Smooth muscle cell (in vitro differentiated cells): ENCODE results near the gene RTN4R. TPM values are rescaled to one million over a fixed set of nuclear protein-coding genes. Genes with fewer than 3 reads are reported as not detected.

ENCODE experiments used
- DNase-seq: peaks from one replicate; lab custom pipeline; 2025; ENCODE audit not compliant: unreplicated experiment; lab: John Stamatoyannopoulos, UW
- H2AFZ ChIP-seq: fragments of 200-600 bp; sonication (generic); 2 replicates; pipeline ENCODE4 v1.6.0; 2016; ENCODE audit warnings: antibody characterized with exemption, low read depth, mild to moderate bottlenecking
- H3F3A ChIP-seq: fragments of 200-600 bp; sonication (generic); 2 replicates; pipeline ENCODE4 v1.6.0; 2017; ENCODE audit warnings: antibody characterized with exemption, low read depth
- H3K27ac ChIP-seq: fragments of 200-600 bp; sonication (generic); 2 replicates; pipeline ENCODE4 v1.5.1; 2016; ENCODE audit warnings: low read depth, mild to moderate bottlenecking
- H3K27me3 ChIP-seq: fragments of 200-600 bp; sonication (generic); 2 replicates; pipeline ENCODE4 v1.6.1; 2016; ENCODE audit warnings: low read depth, mild to moderate bottlenecking
- H3K36me3 ChIP-seq: fragments of 200-600 bp; sonication (generic); 2 replicates; pipeline ENCODE4 v1.5.1; 2016; ENCODE audit warnings: low read depth
- H3K4me1 ChIP-seq: fragments of 200-600 bp; sonication (generic); 2 replicates; pipeline ENCODE4 v1.5.1; 2016; ENCODE audit warnings: low read depth
- H3K4me2 ChIP-seq: fragments of 200-600 bp; sonication (generic); 2 replicates; pipeline ENCODE4 v1.6.0; 2016; ENCODE audit warnings: mild to moderate bottlenecking
- H3K4me3 ChIP-seq: fragments of 200-600 bp; sonication (generic); 2 replicates; pipeline ENCODE4 v1.5.1; 2016; ENCODE audit warnings: mild to moderate bottlenecking
- H3K79me2 ChIP-seq: fragments of 200-600 bp; sonication (generic); 2 replicates; pipeline ENCODE4 v1.6.0; 2016; ENCODE audit warnings: low read depth, mild to moderate bottlenecking
- H3K9ac ChIP-seq: fragments of 200-600 bp; sonication (generic); 2 replicates; pipeline ENCODE4 v1.6.0; 2016; ENCODE audit warnings: low read depth
- H3K9me3 ChIP-seq: fragments of 200-600 bp; sonication (generic); replicated peaks from 2 replicates; pipeline ENCODE4 v1.5.1; 2016; ENCODE audit warnings: low read depth
- H4K20me1 ChIP-seq: fragments of 200-600 bp; sonication (generic); 2 replicates; pipeline ENCODE4 v1.6.0; 2016; ENCODE audit warnings: low read depth
- CTCF ChIP-seq: fragments of 200-600 bp; sonication (generic); IDR thresholded peaks from 2 replicates; pipeline ENCODE4 v1.5.1; 2017; ENCODE audit warnings: borderline replicate concordance, mild to moderate bottlenecking, antibody characterized with exemption; ENCODE audit not compliant: insufficient read depth, poor library complexity, severe bottlenecking
- WGBS: methylation state at CpG from one replicate; pipeline ENCODE4 v1.1.7; 2016; ENCODE audit warnings: low lambda C conversion rate; 5-methylcytosine and 5-hydroxymethylcytosine counted together
- polyA plus RNA-seq: library from polyadenylated mRNA; unstranded; fragments of >200 nt; fragmentation: Nextera tagmentation; extraction: Ambion mirVana; gene quantifications from 2 replicates; pipeline ENCODE4 v1.2.1, GENCODE V29; 2016
- total RNA-seq: library from RNA; depleted of rRNA; stranded (reverse); fragments of >200 nt; gene quantifications from 2 replicates; pipeline ENCODE4 v1.2.3, GENCODE V29; 2014

RTN4R gene
- total and polyA plus RNA-seq, 2 experiments from 2014 or later: 1.8 to 4.7 TPM

DNA sequence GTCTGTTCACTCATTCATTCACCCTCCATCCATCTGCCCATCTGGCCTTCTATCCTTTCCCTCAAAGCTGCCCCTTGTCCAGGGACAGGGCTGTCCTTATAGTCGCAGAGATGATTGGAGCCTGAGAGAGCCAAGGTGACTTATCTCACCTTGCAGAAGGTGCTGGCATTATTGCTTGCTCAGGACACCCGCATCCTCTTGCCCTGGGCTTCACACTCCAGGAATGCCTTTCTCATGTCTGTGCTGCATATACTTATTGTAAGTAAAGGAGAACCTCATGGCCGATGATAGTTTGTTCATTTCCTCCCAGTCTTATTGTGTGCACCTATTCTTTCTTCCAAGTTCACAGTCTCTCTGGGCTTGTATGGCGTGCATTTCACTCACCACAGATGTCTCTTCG lies 68.2 kb downstream of the RTN4R start:
- Histone ChIP-seq H4K20me1 (no peaks in the 10 kb centered on the region), H3F3A (no peaks in the 10 kb centered on the region), H3K9ac (no peak overlapping the region), H3K9me3 (no peaks in the 10 kb centered on the region), H3K4me1 (peaks cover 17% of the 10 kb centered on the region), H3K4me2 (no peak overlapping the region), H3K27ac (no peak overlapping the region), H2AFZ (no peak overlapping the region), H3K27me3 (no peaks in the 10 kb centered on the region), H3K4me3 (no peak overlapping the region), H3K36me3 (no peaks in the 10 kb centered on the region), H3K79me2 (no peaks in the 10 kb centered on the region)
- DNase-seq: no peak
- WGBS: 93% methylated on average over 5 of the region's 5 CpGs
- no peak for TF ChIP-seq CTCF

DNA sequence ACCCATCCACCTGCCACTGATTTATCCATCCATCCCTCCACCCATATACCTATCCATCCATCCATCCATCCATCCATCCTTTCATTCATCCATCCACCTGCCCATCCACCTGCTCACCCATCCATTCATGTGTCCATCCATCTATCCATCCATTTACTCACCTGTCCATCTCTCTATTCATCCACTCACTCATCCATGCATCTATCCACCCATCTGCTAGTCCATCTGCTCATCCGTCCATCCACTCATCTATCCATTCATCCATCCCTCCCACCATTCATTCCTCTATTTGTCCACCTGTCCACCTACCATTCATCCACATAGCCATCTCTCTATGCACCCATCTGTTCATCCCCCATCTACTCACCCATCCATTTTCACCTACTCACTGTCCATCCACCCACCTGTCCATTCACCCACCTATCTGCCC lies 68.7 kb downstream of the RTN4R start:
- H2AFZ ChIP-seq: no peak overlapping the region
- H3K36me3 ChIP-seq: no peaks in the 10 kb centered on the region
- H3K27ac ChIP-seq: no peak overlapping the region
- TF ChIP-seq CTCF: no peak
- WGBS: 92% methylated on average over 1 of the region's 1 CpG
- no peaks in the 10 kb centered on the region for H3K9me3 ChIP-seq
- H4K20me1 ChIP-seq: no peaks in the 10 kb centered on the region
- H3K4me1 ChIP-seq: peaks cover 12% of the 10 kb centered on the region
- no peak overlapping the region for H3K4me2 ChIP-seq
- no peak overlapping the region for H3K4me3 ChIP-seq
- H3K79me2 ChIP-seq: no peaks in the 10 kb centered on the region
- no peak overlapping the region for H3K9ac ChIP-seq
- no peaks in the 10 kb centered on the region for H3F3A ChIP-seq
- H3K27me3 ChIP-seq: no peaks in the 10 kb centered on the region
- DNase-seq: no peak

DNA sequence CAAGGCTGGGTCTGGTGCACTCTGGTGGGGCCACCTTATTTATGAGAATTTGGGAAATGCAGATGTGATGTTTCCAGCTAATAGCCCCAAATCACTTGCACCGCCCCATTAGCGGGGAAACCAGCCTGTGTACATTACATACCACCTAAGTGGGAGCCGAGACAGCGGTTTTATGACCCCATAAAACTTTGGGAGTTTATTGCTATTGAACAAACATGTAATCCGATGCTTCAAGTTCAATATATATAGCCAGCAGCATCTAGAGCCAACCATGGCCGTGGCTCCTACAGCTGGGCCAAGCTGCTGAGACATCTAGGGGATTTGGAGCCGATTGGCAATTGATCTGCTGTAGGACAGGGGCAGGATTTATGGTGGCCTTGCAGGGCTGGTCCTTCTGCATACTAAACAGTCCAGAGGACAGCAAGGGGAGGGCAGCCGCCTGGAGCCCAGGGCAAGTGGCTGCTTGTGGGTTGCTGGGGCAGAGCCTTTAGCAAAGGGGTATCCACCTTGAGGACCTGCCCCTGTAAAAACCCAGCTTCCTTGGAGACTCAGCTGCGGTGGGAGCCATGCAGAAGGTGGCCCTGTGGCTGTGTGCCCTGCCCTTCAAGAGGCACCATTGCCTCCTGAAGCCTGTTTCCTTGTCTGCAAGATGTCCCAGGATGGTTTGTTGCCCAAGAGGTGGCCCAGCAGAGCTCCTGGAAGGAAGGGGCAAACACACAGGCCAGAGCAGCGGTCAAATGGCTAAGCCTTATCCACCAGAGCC lies 69.4 kb downstream of the RTN4R start:
- Histone ChIP-seq H2AFZ (no peak overlapping the region), H4K20me1 (no peaks in the 10 kb centered on the region), H3K9me3 (no peaks in the 10 kb centered on the region), H3K79me2 (no peaks in the 10 kb centered on the region), H3K4me1 (peaks cover 5% of the 10 kb centered on the region), H3K27ac (no peak overlapping the region), H3K4me3 (no peak overlapping the region), H3K4me2 (no peak overlapping the region), H3F3A (no peaks in the 10 kb centered on the region), H3K9ac (no peak overlapping the region), H3K36me3 (no peaks in the 10 kb centered on the region), H3K27me3 (no peaks in the 10 kb centered on the region)
- no peak for DNase-seq
- 55% methylated on average over 10 of the region's 10 CpGs for WGBS
- no peak for TF ChIP-seq CTCF
